Fibroblast of skin of right quadriceps (primary cell): ENCODE data around the gene ZNRD2.
A peak's percentile ranks its signal among the peaks of the same experiment; 100 is the strongest.

Experiments
- DNase-seq: peaks from one replicate; pipeline ENCODE4 v3.0.0-alpha.2; 2013

The ZNRD2 gene

GRCh38 chr11:65538915-65539743, 31.1 kb upstream of the ZNRD2 start:
- DNase-seq: no peak

DNA sequence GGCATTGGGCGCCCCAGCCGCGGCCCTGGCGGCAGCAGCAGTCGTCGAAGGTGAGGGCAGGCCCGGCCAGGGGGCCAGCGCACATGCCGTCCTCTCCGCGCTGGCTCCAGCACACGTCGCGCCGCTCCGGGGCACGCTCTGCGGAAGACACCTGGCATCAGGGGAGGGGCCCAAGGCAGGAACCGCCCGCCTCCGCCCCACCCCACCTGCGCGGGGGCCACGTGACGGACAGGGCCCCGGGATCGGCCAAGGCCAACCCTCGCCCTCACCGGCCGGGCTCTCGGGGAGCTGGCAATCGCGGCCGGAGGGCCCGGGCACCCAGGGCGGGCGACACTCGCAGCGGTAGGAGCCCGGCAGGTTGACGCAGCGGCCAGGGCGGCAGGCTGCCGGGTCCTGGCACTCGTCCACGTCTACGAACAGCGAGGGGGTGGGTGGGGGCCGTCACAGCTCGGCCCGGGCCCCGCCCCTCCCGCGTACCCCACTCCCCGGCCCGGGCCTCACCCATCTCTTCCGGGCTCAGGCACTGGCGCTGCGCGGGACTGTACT, 30.5 kb upstream of the ZNRD2 start:
- DNase-seq: no peak

GRCh38 chr11:65540290-65541092, 29.8 kb upstream of the ZNRD2 start:
- peak; percentile 85 for DNase-seq

GRCh38 chr11:65541093-65541982, 28.9 kb upstream of the ZNRD2 start:
- DNase-seq: no peak

DNA sequence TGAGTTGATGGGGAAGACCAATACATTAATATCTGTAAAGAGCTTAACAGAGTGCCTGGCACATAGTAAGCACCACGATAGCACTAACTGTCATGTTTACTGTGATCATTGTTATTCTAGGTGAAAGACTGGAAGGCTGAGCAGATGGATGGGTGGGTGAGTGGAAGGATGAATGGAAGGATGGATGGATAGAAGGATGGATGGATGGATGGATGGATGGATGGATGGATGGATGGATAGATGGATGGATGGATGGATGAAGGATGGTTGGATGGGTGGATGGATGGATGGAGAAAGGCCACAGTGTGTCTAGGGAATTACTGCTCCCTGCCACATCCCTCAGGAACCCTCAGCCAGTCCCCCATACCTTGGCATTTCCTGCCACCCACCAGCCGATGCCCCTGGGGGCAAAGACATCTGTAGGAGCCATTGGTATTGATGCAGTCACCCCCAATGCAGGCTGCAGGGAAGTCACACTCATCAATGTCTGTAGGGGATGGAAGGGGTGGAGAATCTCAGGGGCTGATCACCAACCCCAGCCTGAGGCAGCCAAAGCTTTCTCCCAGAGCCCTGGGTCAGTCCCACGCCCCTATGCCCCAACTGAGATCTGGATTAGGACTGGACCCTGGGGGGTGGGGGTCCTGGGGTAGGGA, 27.4 kb upstream of the ZNRD2 start:
- DNase-seq: no peak

- no peak for DNase-seq
These were observed 24.4 kb upstream of the ZNRD2 start for GRCh38 chr11:65545853-65546216.

DNA sequence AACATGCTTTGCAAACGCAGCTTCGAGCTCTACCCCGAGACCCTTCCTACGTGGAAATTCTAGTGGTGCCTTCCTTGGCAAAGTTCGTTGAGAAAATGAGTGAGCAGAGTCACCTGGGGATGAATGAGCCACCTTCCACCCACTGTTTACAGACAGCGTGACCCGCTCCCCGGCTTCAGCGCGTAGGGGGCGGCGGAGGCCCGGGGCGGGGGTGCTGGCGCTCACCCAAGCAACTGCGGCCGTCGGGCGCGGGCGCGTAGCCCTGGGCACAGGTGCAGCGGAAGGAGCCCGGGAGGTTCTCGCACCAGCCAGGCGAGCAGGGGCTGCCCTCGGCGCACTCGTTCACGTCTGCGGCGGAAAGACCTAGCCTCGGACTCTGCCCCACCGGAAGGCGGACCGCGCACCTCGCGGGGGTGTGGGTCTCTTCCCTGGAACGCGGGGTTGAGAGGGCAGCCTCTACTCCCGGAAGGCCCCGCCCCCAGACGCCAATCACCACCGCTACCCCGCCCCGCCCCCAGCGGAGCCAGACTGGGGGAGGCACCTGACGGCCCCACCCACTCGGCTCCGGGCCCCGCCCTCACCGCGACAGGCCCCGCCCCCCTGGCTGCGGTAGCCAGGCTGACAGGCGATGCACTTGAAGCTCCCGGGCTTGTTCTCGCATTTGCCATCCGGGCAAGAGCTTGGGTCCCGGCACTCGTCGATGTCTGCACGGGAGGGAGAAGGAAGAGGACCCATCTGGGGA, 23.9 kb upstream of the ZNRD2 start:
- DNase-seq: peak; percentile 31

GRCh38 chr11:65547446-65548125, 22.7 kb upstream of the ZNRD2 start:
- DNase-seq: no peak

- no peak for DNase-seq
These were observed 21.9 kb upstream of the ZNRD2 start for GRCh38 chr11:65548395-65548794.

- no peak for DNase-seq
These were observed 21.2 kb upstream of the ZNRD2 start for GRCh38 chr11:65549096-65549495.

DNA sequence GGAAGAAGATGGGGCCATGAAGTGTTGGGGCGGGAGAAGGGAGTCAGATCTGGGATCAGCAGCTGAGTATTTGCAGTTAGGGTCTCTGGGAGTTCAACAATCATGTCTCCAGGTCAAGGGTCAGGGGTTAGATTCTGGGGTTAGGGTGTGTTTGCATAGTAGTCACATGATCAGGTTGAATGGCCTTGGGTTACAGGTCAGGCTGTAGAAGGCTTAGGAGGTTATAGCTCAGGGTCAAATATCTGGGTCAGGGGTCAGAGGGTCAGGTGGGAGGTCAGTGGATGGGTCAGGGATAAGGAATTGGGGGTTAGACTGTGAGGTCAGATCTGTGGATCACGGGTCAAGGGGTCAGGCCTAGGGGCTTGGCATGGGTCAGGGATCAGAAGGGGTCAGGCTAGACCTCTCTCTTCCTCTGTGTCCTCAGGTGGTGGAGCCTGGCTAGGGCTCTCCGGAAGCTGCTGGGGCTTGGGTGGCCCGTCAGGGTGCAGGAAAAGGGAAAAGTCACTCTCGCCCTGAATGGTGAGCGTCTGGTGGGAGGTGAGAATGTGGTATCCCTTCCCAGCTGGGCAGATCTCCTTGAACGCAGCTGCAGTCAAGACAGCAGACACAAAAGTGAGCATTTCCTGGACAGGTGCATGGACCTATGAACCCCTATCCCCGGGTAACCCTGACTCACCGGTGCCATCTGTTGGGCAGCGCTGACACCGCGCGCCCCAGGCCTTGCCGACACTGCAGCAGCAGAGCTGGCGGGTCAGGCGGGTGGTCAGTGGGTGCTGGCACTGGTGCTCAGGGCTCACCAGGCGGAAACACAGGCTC, 18.5 kb upstream of the ZNRD2 start:
- no peak for DNase-seq

DNA sequence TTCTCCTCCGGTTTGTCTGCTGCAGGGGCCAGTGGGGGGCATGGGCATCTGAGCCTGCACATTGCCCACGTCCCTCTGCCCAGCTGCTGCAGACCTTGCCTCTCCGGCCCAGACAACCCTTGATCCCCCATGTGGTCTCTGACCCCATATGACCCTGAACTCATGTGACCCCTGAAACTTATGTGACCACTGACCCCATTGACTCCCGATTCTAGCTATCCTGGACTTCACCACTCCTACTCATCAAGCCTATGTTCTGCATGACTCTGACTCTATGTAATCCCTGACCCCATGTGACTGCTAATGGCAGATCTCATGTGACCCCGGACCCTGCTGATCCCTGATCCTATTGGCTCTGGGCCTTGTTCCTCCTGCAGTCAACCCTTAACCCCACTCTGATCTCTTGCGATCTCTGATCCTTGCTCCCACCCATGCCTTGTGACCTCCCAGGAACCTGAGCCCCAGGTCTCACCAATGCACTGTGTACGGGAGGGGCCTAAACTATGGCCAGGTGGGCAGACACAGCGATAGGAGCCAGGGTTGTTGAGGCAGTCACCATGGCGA, 17.8 kb upstream of the ZNRD2 start:
- no peak for DNase-seq

GRCh38 chr11:65553301-65554001, 16.8 kb upstream of the ZNRD2 start:
- DNase-seq: no peak

- no peak for DNase-seq
These were observed 16.0 kb upstream of the ZNRD2 start for GRCh38 chr11:65554057-65554818.

DNA sequence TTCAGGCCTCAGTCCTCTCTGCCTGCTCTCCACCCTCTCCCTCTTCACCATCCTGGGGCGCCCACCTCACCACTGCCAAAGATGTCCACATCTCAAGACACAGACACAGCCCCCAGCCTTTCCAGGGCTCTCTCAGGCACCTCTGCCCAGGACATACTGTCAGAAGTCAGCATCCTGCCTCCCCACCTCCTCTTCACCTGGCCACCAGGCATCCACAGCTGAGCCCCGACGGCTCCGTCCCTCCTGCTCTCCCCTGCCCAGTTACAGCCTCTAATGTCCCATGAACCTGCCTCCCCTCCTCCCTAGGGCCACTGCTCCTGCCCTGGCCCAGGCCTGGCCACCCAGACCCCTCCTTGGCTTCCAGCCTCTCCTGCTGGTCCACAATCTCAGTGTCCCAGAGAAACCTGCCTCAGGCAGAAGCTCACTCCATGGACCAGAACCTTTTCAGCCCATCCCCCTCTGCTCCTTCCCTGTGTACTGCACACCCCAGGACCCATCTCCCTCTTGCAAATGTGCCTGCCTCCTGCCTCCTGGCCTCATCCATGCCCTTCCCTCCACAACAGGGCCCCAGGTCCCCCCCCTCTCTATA, 15.3 kb upstream of the ZNRD2 start:
- DNase-seq: no peak

DNA sequence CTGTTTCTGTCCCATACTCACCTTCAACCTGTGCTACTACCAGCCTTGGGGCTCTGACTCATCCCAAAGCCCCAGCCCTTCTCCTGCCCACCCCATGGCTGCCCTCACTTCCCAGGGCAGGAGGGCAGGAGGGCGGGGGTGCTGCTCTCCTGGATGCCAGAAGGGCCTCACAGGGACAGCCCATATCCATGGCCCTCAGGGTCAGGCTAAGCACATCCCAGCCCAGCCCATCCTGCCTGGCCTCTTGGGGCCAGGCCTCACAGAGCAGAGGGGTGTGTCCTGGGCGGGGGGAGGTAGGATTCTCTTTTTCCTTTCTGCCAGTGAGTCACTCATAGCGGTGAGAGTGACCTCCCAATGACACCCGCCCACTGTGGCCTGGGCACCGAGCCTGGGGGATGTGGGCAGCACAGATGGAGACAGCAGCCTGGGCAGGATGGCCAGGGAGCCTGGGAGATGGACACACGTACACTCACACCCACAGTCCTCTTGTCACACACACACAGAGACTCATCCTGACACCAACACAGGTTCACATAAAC, 14.5 kb upstream of the ZNRD2 start:
- DNase-seq: peak; percentile 79

GRCh38 chr11:65556470-65557279, 13.6 kb upstream of the ZNRD2 start:
- no peak for DNase-seq
